H1 (cell line): ENCODE data around the gene SLC12A7.
"Not testable (repeated sequence)": the region's sequence is repeated elsewhere in the genome, so short reads cannot be mapped to it uniquely, and the experiment has no call there.

Experiments used
- GABPA ChIP-seq: IDR thresholded peaks from 2 replicates; pipeline ENCODE4 v1.6.1; 2011; ENCODE audit warnings: mild to moderate bottlenecking, low read length, moderate library complexity, borderline replicate concordance; ENCODE audit not compliant: insufficient read depth
- JUN ChIP-seq: IDR thresholded peaks from 2 replicates; pipeline ENCODE4 v1.6.1; 2011; ENCODE audit warnings: low read depth, mild to moderate bottlenecking, improper control_type of control experiment, low read length
- POLR2A ChIP-seq, 2 experiments: IDR thresholded peaks; 1 replicate in 1 of 2; 2 replicates in 1 of 2; pipeline ENCODE4 v1.6.1; 2011; ENCODE audit warnings: low read depth in 2 of 2, low read length in 2 of 2, mild to moderate bottlenecking in 2 of 2; ENCODE audit errors: control extremely low read depth in 1 of 2
- RBBP5 ChIP-seq: IDR thresholded peaks from 2 replicates; pipeline ENCODE4 v1.7.1; 2012; ENCODE audit warnings: low read depth, mild to moderate bottlenecking, inconsistent platforms, low read length, moderate library complexity, borderline replicate concordance
- RFX5 ChIP-seq: IDR thresholded peaks from 2 replicates; pipeline ENCODE4 v1.6.1; 2011; ENCODE audit warnings: low read depth, low read length, improper control_type of control experiment, borderline replicate concordance
- RXRA ChIP-seq: IDR thresholded peaks from 2 replicates; pipeline ENCODE4 v1.6.1; 2011; ENCODE audit warnings: low read depth, mild to moderate bottlenecking, low read length, moderate library complexity; ENCODE audit not compliant: insufficient read depth
- TBP ChIP-seq: IDR thresholded peaks from 2 replicates; pipeline ENCODE4 v1.6.1; 2011; ENCODE audit warnings: low read depth, low read length, improper control_type of control experiment
- ZNF274 ChIP-seq: IDR thresholded peaks from 2 replicates; pipeline ENCODE4 v1.7.0; 2012; ENCODE audit warnings: low read length, borderline replicate concordance; ENCODE audit errors: extremely low read depth
- TF ChIP-seq, protein P1 (sequence below), 3 experiments: IDR thresholded peaks; 1 replicate in 2 of 3; 2 replicates in 1 of 3; pipeline versions ENCODE4 v1.5.1 to v1.6.1; 2011; ENCODE audit warnings: low read length in 3 of 3, mild to moderate bottlenecking in 3 of 3, inconsistent platforms in 2 of 3, low read depth in 1 of 3, moderate library complexity in 1 of 3; ENCODE audit not compliant: insufficient read depth in 1 of 3; ENCODE audit errors: control extremely low read depth in 1 of 3
- TF ChIP-seq, protein P2 (sequence below): IDR thresholded peaks from 2 replicates; pipeline ENCODE4 v1.6.1; 2011; ENCODE audit warnings: low read depth, mild to moderate bottlenecking, low read length; ENCODE audit not compliant: insufficient read depth

DNA sequence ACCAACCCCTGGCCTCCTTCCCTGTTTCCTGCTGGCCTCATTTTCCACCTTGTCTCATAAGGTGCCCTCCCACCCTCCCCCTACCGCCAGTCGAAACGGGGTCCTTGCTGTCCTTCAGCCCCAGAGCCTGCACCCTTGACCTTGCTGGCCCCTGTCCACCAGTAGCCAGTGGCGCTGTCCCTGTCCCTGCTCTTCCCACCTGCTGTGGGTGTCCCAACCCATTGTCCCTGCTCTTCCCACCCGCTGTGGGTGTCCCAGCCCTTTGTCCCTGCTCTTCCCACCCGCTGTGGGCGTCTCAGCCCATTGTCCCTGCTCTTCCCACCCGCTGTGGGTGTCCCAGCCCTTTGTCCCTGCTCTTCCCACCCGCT, 89.9 kb downstream of the SLC12A7 start:
- not testable (repeated sequence) for TF ChIP-seq RBBP5; ZNF274; GABPA; TBP; JUN; POLR2A (IDR thresholded peaks at IDR 0.05; ENCODE audit: control extremely low read depth in 1 of 2, low read depth in 2 of 2, low read length in 2 of 2); RXRA; RFX5
- TF ChIP-seq, protein P1, sequence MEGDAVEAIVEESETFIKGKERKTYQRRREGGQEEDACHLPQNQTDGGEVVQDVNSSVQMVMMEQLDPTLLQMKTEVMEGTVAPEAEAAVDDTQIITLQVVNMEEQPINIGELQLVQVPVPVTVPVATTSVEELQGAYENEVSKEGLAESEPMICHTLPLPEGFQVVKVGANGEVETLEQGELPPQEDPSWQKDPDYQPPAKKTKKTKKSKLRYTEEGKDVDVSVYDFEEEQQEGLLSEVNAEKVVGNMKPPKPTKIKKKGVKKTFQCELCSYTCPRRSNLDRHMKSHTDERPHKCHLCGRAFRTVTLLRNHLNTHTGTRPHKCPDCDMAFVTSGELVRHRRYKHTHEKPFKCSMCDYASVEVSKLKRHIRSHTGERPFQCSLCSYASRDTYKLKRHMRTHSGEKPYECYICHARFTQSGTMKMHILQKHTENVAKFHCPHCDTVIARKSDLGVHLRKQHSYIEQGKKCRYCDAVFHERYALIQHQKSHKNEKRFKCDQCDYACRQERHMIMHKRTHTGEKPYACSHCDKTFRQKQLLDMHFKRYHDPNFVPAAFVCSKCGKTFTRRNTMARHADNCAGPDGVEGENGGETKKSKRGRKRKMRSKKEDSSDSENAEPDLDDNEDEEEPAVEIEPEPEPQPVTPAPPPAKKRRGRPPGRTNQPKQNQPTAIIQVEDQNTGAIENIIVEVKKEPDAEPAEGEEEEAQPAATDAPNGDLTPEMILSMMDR (IDR thresholded peaks at IDR 0.05; ENCODE audit: control extremely low read depth in 1 of 3, insufficient read depth in 1 of 3, low read depth in 1 of 3, low read length in 3 of 3), result not testable (repeated sequence)
- TF ChIP-seq, protein P2, sequence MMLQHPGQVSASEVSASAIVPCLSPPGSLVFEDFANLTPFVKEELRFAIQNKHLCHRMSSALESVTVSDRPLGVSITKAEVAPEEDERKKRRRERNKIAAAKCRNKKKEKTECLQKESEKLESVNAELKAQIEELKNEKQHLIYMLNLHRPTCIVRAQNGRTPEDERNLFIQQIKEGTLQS, result not testable (repeated sequence)
